ENCODE data around the gene RETNLB.

GRCh38 chr3:108718454-108718853 lies 38.8 kb downstream of the RETNLB start:
- TF ChIP-seq CTCF (IDR thresholded peaks at IDR 0.05): no peak
- no peak for TF ChIP-seq ZFX (IDR thresholded peaks at IDR 0.05; ENCODE audit: borderline replicate concordance)

Measured in 22Rv1 (cell line).